Lung microvascular endothelial cell (primary cell): ENCODE data around the gene SNX9. TPM values are rescaled to one million over a fixed set of nuclear protein-coding genes. Genes with fewer than 3 reads are reported as not detected.
A peak's percentile ranks its signal among the peaks of the same experiment; 100 is the strongest.
"Not testable (repeated sequence)": the region's sequence is repeated elsewhere in the genome, so short reads cannot be mapped to it uniquely, and the experiment has no call there.

Source experiments
- DNase-seq, 2 donors: peaks; one replicate each; pipeline versions ENCODE4 v3.0.0 to v3.0.0-alpha.2; 2010; ENCODE audit warnings: low read depth in 2 of 2
- total RNA-seq: library from RNA; depleted of rRNA; stranded (reverse); fragments of >200 nt; gene quantifications from 2 replicates; pipeline ENCODE4 v1.2.1, GENCODE V29; 2014

The SNX9 gene
- total RNA-seq, 1 donor from 2014 or later: 50.8 TPM

- no peak for DNase-seq
These were observed 88.7 kb downstream of the SNX9 start for GRCh38 chr6:157911786-157912185.

- DNase-seq: peak in 1 of 2 donors; percentile 48
These were observed 89.3 kb downstream of the SNX9 start for GRCh38 chr6:157912326-157912725.

- DNase-seq: no peak
These were observed 98.8 kb downstream of the SNX9 start for GRCh38 chr6:157921685-157922367.

- DNase-seq: no peak
These were observed 102.7 kb downstream of the SNX9 start for GRCh38 chr6:157925771-157926170.

GRCh38 chr6:157927011-157927410 lies 104.0 kb downstream of the SNX9 start:
- DNase-seq: no peak

GRCh38 chr6:157928428-157928827 lies 105.4 kb downstream of the SNX9 start:
- DNase-seq: no peak

GRCh38 chr6:157929076-157929475 lies 106.0 kb downstream of the SNX9 start:
- DNase-seq: peak; percentile 11 to 48

- no peak for DNase-seq
These were observed 106.8 kb downstream of the SNX9 start for GRCh38 chr6:157929765-157930319.

GRCh38 chr6:157935786-157936185 lies 112.7 kb downstream of the SNX9 start:
- no peak for DNase-seq

- no peak for DNase-seq
These were observed 114.3 kb downstream of the SNX9 start for GRCh38 chr6:157937318-157937717.

GRCh38 chr6:157937916-157938315 lies 114.9 kb downstream of the SNX9 start:
- no peak for DNase-seq

- not testable (repeated sequence) for DNase-seq
These were observed 117.5 kb downstream of the SNX9 start for GRCh38 chr6:157940375-157941036.

- DNase-seq: no peak
These were observed 118.2 kb downstream of the SNX9 start for GRCh38 chr6:157941101-157941863.

- no peak for DNase-seq
These were observed 119.3 kb downstream of the SNX9 start for GRCh38 chr6:157942351-157942750.

GRCh38 chr6:157943249-157943963 lies 120.4 kb downstream of the SNX9 start:
- no peak for DNase-seq

- no peak for DNase-seq
These were observed 120.9 kb downstream of the SNX9 start for GRCh38 chr6:157943964-157944283.

- DNase-seq: no peak
These were observed 122.2 kb downstream of the SNX9 start for GRCh38 chr6:157944983-157945931.

GRCh38 chr6:157946053-157946617 lies 123.1 kb downstream of the SNX9 start:
- no peak for DNase-seq

- DNase-seq: peak in 1 of 2 donors; percentile 15
These were observed 124.0 kb downstream of the SNX9 start for GRCh38 chr6:157946865-157947532.

GRCh38 chr6:157950899-157951298 lies 127.9 kb downstream of the SNX9 start:
- DNase-seq: not testable (repeated sequence)
